GM19099 (cell line): ENCODE data around the gene SGCA.

Experiments
- POLR2A ChIP-seq: IDR thresholded peaks from 3 replicates; pipeline ENCODE4 v1.6.1; 2011; ENCODE audit warnings: low read depth; ENCODE audit not compliant: insufficient read length; ENCODE audit errors: extremely low read depth

SGCA gene

DNA sequence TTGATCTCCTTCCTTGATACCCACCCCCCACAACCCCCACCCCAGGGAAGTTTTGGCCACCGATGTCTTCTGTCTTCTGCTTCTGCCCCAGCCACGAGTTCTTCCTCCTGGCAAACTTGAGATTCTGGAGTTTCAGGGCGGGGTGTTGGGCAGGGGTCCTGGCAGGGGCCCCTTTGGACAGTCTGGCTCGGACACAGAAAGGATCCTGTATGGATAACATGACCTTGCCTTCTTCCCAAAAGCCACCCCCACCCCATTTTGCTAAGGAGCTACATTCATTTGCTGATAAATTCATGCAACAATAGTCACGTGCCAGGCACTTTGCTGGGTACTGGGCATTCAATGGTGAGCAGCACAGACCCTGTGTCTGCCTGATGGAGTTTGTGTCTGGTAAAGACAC, 41.5 kb downstream of the SGCA start:
- TF ChIP-seq POLR2A = no peak

DNA sequence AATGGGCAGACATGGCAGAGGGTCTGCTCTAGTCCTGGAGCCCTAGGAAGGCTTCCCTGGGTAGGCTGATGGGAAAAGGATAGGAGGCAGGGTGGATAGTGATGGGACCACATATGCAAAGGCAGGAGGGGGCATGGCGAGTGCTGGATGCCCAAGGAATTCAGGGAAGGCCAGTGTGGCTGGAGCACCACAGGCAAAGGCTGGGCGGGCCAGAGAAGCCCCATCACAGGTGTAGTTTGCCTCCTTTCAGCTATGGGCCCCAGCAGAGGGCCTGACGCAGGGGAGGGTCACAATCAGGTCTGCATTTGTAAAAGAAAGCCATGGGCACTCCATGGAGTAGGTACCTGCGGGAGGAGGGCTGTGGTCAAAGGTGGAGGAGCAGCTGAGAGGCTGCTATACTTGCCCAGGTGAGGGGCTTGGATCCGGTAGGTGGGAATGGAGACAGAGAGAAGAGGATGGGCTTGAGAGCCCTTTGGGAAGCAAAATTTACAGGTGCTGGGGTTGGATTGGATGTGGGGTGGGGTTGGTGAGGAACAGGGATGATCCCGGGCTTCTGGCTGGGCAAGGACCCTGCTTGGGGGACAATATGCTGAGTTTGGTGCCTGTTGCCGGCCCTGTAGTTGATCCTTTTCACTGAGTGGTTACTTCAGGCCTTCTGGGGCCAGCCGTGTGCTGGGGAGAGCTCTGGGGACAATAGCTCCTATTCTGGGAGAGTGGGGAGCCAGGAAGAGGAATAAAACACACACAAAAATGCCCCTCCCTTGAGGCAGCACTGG, 42.2 kb downstream of the SGCA start:
- TF ChIP-seq POLR2A = no peak

DNA sequence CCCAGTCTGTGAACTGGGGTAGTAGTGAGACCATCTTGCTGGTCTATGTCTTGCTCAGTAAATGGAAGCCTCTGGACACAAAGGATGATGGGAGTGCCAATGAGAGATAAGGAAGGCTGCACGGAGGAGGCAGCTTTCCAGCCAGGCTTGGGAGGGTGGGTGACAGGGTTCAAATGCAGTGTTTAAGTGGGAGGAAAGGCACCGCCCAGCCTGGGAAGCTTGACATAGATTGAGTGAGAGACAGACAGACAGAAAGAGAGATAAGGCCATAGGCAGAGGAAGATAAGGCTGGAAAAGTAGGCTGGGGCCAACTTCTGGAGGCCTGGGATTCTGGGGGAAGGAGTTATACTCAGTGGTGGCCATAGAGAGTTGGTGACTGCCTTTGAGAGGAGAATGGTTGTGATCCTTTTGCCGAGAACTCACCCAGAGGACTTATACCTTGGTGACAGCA, 42.8 kb downstream of the SGCA start:
- no peak for TF ChIP-seq POLR2A

DNA sequence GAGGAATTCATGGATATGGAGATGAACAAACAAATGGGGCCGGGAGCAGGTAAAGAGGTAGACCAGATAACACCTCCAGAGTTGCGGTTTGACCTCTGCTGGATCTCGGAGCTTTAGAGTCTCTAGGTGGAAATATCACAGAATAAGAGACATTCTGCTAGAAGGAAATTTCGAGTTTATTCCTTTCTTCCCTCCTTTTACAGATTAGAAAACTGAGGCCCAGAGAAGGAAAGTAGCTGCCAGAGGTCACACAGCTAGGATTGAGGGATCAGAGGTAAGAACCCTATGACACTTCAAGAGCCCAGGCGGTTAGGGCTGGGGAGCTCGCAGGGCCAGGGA, 43.3 kb downstream of the SGCA start:
- TF ChIP-seq POLR2A = no peak

DNA sequence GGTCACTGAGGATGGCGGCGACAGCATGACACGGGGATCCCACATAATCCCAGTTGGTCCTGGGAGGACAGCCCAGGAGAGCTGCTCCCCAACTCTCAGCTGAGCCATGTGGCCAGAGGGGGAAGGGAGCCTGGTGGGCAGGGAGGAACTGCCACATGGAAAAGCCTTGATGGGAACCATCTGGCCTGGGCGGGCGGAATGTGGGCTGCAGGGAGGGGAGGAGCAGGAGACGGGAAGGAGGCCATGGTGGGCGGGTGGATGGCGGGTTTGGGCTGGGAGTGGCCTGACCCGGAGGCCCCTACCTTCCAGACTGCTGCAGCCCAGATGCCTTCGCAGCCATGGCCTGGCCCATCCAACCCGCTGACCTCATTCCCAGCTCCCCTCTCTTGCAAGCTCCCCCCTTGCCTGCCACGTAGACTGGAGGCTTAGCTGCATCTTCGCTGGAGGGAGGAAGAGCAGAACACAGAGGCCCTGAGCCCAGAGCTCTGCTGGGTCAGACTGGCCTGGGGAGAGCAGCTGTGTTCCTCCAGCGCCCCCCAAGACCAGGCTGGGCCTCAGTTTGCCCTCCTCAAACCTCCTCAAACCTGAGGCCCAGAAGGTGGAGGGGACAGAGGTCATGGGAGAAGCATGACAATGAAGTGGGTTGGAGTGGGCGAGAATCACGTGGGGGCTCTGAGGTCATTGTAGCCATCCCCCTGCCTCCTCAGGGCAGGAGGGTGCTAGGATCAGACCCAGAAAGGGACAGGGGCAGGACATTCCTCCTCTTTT, 43.9 kb downstream of the SGCA start:
- TF ChIP-seq POLR2A = no peak

DNA sequence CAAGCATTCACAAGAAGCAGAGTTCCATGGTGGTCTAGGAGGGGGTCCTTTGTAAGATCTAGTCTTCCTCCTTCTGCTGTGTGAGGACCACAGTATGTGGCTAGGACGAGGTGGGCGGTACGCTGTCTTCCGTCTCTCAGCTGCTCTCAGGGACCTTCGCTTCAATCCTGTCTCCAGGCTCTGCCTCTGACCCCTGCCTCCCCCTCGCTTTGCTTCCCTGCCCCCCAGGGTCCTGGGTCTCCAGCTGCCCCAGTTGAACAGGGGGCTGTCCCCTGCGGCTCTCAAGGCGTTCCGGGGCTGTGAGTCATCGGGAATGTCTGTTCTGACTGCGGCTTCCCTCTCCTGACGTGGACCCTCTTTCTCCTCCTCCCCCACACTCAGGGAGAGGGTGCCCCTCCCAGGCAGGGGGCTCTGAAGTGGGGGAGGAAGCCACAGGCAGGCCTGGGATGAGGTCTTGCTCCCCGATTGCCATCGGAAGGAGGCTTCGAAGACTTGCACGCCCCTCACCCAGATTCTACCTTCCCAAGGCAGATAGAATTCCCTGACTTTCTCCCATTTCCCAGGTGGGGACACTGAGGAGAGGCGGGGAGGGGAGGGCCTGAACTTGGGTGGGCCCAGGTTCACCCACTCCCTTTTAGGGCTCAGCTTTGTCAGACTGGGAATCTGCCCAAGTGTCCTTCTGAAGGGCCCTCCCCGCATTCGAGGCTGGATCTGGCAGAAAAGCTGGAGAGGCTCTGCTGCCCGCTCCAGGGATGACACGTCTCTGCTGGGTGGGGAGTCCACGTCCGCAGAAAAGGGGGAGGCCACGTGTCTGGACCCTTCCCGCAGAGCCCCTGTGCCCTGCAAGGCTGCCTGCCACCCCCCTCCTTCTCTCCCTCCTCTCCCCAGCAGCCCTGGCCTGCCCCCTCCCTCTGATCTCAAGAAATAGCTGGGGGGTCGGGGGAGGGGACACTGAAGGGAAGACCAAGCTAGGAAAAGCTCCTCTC, 44.7 kb downstream of the SGCA start:
- TF ChIP-seq POLR2A = no peak

DNA sequence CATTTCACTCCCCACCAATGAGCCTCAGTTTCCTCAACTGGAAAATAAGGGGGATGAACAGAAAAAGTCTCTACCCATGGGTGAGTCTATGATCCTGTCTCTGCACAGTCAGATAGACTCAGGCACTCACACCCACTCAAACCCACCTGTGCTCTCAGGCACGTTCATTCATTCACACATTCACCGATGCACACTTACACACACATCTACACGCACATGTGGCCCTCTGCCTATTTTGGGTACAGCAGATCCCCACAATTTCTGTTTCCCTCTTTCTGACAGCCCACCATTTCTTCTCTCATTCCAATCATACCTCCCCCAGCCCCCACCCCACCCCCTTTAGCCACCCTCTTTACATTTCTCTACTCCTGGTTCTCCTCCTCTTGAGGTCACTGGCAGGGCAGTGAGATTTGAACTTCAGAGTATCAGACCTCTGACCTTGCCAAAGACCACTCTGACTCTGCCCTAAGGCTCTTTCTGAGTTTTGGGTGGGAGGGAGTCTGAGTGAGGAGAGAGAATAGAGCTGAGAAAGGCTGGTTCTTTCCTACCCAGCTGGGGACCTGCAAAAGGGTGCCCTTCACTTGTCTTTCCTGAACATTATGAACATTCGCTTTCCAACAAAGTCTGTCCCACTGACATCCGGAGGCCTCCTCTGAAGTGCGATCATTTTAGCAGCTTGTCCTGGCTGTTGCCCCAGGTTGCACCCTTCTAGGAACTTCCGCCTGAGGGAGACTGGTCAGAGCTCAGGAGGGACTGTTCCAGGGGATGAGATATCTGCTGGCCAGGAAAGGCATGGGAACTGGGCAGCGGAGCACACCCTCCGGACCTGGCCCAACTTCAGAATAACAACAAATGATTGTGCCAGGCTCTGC, 45.7 kb downstream of the SGCA start:
- TF ChIP-seq POLR2A = no peak

DNA sequence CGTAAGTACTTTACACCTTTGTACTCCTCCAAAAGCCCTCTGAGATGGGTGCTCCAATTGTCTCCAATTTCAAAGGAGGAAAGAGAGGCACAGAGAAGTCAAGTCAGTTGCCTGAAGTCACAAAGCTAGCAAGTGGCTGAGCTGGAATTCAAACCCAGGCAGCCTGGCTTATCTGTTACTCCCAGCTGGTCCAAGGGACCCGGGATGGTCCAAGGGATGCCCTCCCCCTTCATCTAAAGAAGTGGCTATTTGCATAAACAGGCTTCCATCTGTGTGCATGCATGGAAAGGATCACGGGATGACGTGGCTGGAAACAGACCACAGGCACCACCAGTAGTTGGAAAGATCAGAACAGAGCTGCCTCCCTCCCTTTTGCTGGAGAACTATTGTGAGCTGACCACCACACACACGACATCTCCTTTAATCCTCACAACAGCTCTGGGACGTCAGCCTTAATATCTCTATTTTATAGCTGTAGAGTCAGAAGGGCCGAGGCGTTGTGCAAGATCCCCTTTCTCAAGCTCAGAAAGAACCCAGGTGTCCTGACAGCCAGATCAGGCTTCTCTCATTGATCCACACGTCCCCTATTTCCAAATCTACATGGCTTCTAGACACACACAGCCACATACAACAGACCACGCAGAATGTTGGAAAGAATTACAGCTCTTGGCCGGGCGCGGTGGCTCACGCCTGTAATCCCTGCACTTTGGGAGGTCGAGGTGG, 46.5 kb downstream of the SGCA start:
- TF ChIP-seq POLR2A = no peak

DNA sequence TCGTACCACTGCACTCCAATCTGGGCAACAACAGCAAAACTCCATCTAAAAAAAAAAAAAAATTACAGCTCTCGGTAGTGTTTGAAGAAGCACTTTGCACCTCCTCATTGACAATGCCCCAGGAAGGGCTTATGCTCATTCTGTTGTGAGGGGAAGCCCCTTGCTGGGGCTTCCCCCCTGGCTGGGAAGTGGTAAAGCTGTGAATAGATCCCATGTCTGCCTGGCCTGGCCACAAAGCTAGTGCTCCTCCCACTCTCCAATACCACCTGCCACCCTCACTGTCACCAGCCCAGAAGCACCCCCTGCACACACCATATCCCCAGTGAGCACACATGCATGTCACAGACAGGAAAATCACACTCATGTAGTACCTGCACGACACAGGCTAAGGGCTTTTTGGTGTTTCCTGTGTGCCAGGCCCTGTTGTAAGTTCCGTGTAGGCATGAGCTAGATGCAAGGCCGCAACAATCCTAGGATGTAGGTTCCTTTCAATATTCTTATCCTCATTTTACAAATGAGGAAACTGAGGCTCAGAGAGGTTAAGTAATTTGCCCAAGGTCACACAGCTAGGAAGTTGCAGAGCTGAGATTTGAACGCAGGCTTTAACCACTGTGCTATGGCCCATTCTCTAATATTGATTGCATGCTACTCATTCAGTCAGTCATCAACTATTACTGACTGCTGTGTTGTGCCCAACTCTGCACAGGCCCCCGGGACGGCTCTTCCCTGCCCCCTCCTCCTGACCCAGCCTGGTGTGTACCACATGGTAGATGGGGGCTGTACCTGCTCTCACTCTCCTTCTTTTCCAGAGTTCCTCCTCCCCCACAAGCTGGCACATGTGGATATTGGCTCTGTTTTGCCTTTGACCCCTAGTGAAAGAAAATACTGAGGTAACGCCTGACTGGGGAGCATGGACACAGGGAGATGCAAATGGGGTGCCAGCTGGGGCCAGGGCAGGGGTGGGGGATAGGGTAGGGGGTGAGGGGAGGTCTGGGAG, 47.5 kb downstream of the SGCA start:
- TF ChIP-seq POLR2A = no peak

DNA sequence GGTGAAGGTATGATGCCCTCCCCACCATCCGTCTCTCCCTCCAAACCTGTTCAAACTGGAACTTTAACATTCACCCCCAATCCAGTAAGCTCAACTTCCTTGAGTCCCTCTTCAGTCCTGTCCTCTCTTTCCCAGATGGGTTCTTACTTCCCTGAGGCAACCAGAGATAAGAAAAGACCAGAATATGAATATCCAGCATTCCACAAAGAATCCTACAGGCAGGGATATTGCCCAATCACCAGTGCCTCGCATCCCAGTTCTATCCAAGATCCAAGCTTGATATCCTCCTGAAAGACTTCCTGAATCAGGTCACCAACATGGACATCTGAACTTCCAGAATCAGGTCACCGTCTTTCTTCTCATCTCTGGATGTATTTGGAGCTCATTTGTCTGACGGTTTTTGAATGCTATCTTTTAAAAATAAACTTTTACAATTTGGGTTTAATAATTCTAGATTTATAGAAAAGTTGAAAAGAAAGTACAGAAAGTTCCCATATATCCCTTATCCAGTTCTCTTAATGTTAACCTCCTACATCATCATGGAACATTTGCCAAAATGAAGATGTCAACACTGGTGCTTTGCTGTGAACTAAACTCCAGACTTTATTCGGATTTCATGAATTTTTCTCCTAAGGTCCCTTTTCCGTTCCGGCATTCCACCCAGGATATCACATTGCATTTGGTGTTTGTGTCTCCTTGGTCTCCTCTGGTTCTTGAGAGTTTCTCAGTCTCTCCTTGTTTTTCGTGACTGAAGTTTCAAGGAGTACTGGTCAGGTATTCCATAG, 49.4 kb downstream of the SGCA start:
- no peak for TF ChIP-seq POLR2A

DNA sequence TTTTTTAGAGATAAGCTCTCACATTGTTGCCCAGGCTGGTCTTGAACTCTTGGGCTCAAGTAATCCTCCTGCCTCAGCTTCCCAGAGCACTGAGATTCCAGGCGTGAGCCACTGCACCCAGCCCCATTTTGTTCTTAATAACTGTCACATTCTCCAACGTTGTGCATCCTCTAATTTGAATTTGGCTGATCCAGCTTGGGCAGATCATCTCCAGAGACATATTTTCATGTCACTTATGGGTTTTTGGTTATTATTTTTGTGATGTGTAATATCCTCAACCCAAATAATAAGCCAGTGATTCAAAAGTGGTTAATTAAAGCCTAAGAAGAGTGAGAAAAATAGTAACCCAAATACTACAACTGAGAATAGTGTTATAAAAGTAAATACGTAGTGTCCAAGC, 51.8 kb downstream of the SGCA start:
- TF ChIP-seq POLR2A = no peak
